Astrocyte (in vitro differentiated cells and primary cell): ENCODE data around the gene LDLRAD4. TPM values are rescaled to one million over a fixed set of nuclear protein-coding genes. Genes with fewer than 3 reads are reported as not detected.

Experiments used
- DNase-seq: peaks from one replicate; pipeline ENCODE4 v3.0.0-alpha.2; 2010; ENCODE audit warnings: low read depth
- FAIRE-seq: peaks from 2 replicates; lab custom pipeline; 2011; peaks lifted over from hg19 to GRCh38; lab: Jason Lieb, UNC
- H2AFZ ChIP-seq: 2 replicates; pipeline ENCODE4 v1.6.0; 2012; ENCODE audit warnings: low read depth, low read length, inconsistent platforms
- H3K27ac ChIP-seq: 2 replicates; pipeline ENCODE4 v1.5.1; 2011; ENCODE audit warnings: low read depth, low read length, inconsistent platforms
- H3K27me3 ChIP-seq: 2 replicates; pipeline ENCODE4 v1.6.0; 2011; ENCODE audit warnings: low read length, inconsistent platforms; ENCODE audit not compliant: insufficient read depth
- H3K36me3 ChIP-seq: 2 replicates; pipeline ENCODE4 v1.5.1; 2011; ENCODE audit warnings: low read length, inconsistent platforms; ENCODE audit not compliant: insufficient read depth
- H3K4me1 ChIP-seq: 2 replicates; pipeline ENCODE4 v1.5.1; 2011; ENCODE audit warnings: low read length, inconsistent platforms; ENCODE audit not compliant: insufficient read depth
- H3K4me2 ChIP-seq: 2 replicates; pipeline ENCODE4 v1.6.0; 2012; ENCODE audit warnings: low read length, inconsistent platforms
- H3K4me3 ChIP-seq: 2 replicates; pipeline ENCODE4 v1.5.1; 2011; ENCODE audit warnings: low read depth, mild to moderate bottlenecking, low read length, inconsistent platforms; ENCODE audit not compliant: insufficient read depth
- H3K79me2 ChIP-seq: 2 replicates; pipeline ENCODE4 v1.6.0; 2012; ENCODE audit warnings: mild to moderate bottlenecking, low read length, inconsistent platforms; ENCODE audit not compliant: insufficient read depth
- H3K9ac ChIP-seq: 2 replicates; pipeline ENCODE4 v1.6.0; 2012; ENCODE audit warnings: mild to moderate bottlenecking, low read length, inconsistent platforms
- H3K9me3 ChIP-seq: 2 replicates; pipeline ENCODE4 v1.5.1; 2012; ENCODE audit warnings: low read depth, mild to moderate bottlenecking, low read length, inconsistent platforms; ENCODE audit not compliant: insufficient read depth
- H4K20me1 ChIP-seq: 2 replicates; pipeline ENCODE4 v1.6.0; 2012; ENCODE audit warnings: low read length, inconsistent platforms; ENCODE audit not compliant: insufficient read depth
- H3K27ac Mint-ChIP-seq: one replicate; pipeline ENCODE4 v1.8.0; 2021; ENCODE audit warnings: mild to moderate bottlenecking, mixed read lengths; ENCODE audit not compliant: unreplicated experiment
- H3K27me3 Mint-ChIP-seq: one replicate; pipeline ENCODE4 v1.8.0; 2021; ENCODE audit warnings: low read depth, mixed read lengths; ENCODE audit not compliant: unreplicated experiment
- H3K36me3 Mint-ChIP-seq: one replicate; pipeline ENCODE4 v1.8.0; 2021; ENCODE audit warnings: low read depth, mixed read lengths; ENCODE audit not compliant: unreplicated experiment
- H3K4me1 Mint-ChIP-seq: one replicate; pipeline ENCODE4 v1.8.0; 2021; ENCODE audit warnings: low read depth, mixed read lengths; ENCODE audit not compliant: unreplicated experiment
- H3K4me3 Mint-ChIP-seq: one replicate; pipeline ENCODE4 v1.8.0; 2021; ENCODE audit warnings: mild to moderate bottlenecking, moderate library complexity, mixed read lengths; ENCODE audit not compliant: unreplicated experiment
- H3K9me3 Mint-ChIP-seq: one replicate; pipeline ENCODE4 v1.8.0; 2021; ENCODE audit warnings: mild to moderate bottlenecking, mixed read lengths; ENCODE audit not compliant: unreplicated experiment
- CTCF ChIP-seq: IDR thresholded peaks from 2 replicates; pipeline ENCODE4 v1.5.1; 2011; ENCODE audit warnings: low read depth, mild to moderate bottlenecking, inconsistent platforms, low read length, moderate library complexity; ENCODE audit not compliant: insufficient read depth
- EZH2 ChIP-seq: IDR thresholded peaks from 2 replicates; pipeline ENCODE4 v1.6.1; 2012; ENCODE audit warnings: mild to moderate bottlenecking, low read length, inconsistent platforms; ENCODE audit not compliant: insufficient read depth
- total RNA-seq: library from RNA; stranded (reverse); gene quantifications from 2 replicates; pipeline ENCODE4 v1.2.1, GENCODE V29; 2021

Gene LDLRAD4
- total RNA-seq, 1 donor from 2014 or later: 26.0 TPM

GRCh38 chr18:13265008-13265910 lies 46.7 kb downstream of the LDLRAD4 start:
- Histone ChIP-seq H3K4me2 (no peak overlapping the region), H2AFZ (no peak overlapping the region), H3K27ac (no peak overlapping the region), H4K20me1 (peaks cover 4% of the 10 kb centered on the region), H3K27me3 (no peaks in the 10 kb centered on the region), H3K9me3 (no peaks in the 10 kb centered on the region), H3K4me3 (no peak overlapping the region), H3K79me2 (peaks cover 2% of the 10 kb centered on the region), H3K36me3 (no peaks in the 10 kb centered on the region), H3K9ac (no peak overlapping the region), H3K4me1 (peaks cover 28% of the 10 kb centered on the region)
- TF ChIP-seq CTCF (no peak), EZH2 (no peak)
- Mint-ChIP-seq H3K36me3 (peaks cover 7% of the 10 kb centered on the region), H3K4me3 (no peak overlapping the region), H3K4me1 (peaks cover 71% of the 10 kb centered on the region), H3K9me3 (no peaks in the 10 kb centered on the region), H3K27ac (no peak overlapping the region), H3K27me3 (no peaks in the 10 kb centered on the region)
- DNase-seq (no peak), FAIRE-seq (no peak)

- DNase-seq (no peak), FAIRE-seq (no peak)
- H3K9ac ChIP-seq: no peak overlapping the region
- peaks cover 23% of the 10 kb centered on the region for H3K4me1 ChIP-seq
- Mint-ChIP-seq H3K27me3 (no peaks in the 10 kb centered on the region), H3K4me1 (peaks cover 70% of the 10 kb centered on the region), H3K36me3 (peaks cover 7% of the 10 kb centered on the region), H3K9me3 (no peaks in the 10 kb centered on the region), H3K27ac (no peak overlapping the region), H3K4me3 (no peak overlapping the region)
- H4K20me1 ChIP-seq: peaks cover 4% of the 10 kb centered on the region
- no peak overlapping the region for H2AFZ ChIP-seq
- no peak overlapping the region for H3K27ac ChIP-seq
- no peaks in the 10 kb centered on the region for H3K36me3 ChIP-seq
- no peaks in the 10 kb centered on the region for H3K9me3 ChIP-seq
- no peaks in the 10 kb centered on the region for H3K27me3 ChIP-seq
- H3K4me2 ChIP-seq: no peak overlapping the region
- no peak for TF ChIP-seq EZH2
- TF ChIP-seq CTCF: no peak
- no peak overlapping the region for H3K4me3 ChIP-seq
- peaks cover 2% of the 10 kb centered on the region for H3K79me2 ChIP-seq
These were observed 47.3 kb downstream of the LDLRAD4 start for GRCh38 chr18:13265911-13266217.
